Mesendoderm (in vitro differentiated cells): ENCODE data around the gene TAS2R4.
"Not testable (repeated sequence)": the region's sequence is repeated elsewhere in the genome, so short reads cannot be mapped to it uniquely, and the experiment has no call there.

Experiments used
- DNase-seq: peaks from one replicate; pipeline ENCODE4 v3.0.0; 2013
- H2AK5ac ChIP-seq: 2 replicates; pipeline ENCODE4 v1.6.1; 2013; ENCODE audit warnings: low read length, inconsistent platforms
- H2BK120ac ChIP-seq: 2 replicates; pipeline ENCODE4 v1.6.1; 2013; ENCODE audit warnings: low read depth, mild to moderate bottlenecking, low read length, moderate library complexity, mixed read lengths
- H2BK15ac ChIP-seq: replicated peaks from 2 replicates; pipeline ENCODE4 v1.6.1; 2013; ENCODE audit warnings: low read depth, mild to moderate bottlenecking, moderate library complexity
- H2BK5ac ChIP-seq: 2 replicates; pipeline ENCODE4 v1.6.1; 2013; ENCODE audit warnings: low read length, inconsistent platforms
- H3K18ac ChIP-seq: 2 replicates; pipeline ENCODE4 v1.6.1; 2013; ENCODE audit warnings: mild to moderate bottlenecking, low read length, mixed read lengths
- H3K23ac ChIP-seq: one replicate; pipeline ENCODE4 v1.6.1; 2013; ENCODE audit warnings: low read length
- H3K27ac ChIP-seq: 2 replicates; pipeline ENCODE4 v1.5.1; 2013; ENCODE audit warnings: low read depth, mild to moderate bottlenecking, inconsistent platforms, low read length, moderate library complexity
- H3K27me3 ChIP-seq: 2 replicates; pipeline ENCODE4 v1.6.1; 2013; ENCODE audit warnings: low read length, control low read depth, mild to moderate bottlenecking, inconsistent platforms; ENCODE audit not compliant: insufficient read depth, poor library complexity
- H3K36me3 ChIP-seq: 2 replicates; pipeline ENCODE4 v1.6.1; 2013; ENCODE audit warnings: low read length, inconsistent platforms; ENCODE audit not compliant: control insufficient read depth, insufficient read depth
- H3K4ac ChIP-seq: one replicate; pipeline ENCODE4 v1.6.1; 2013; ENCODE audit warnings: low read depth, mild to moderate bottlenecking, low read length, moderate library complexity
- H3K4me1 ChIP-seq: 2 replicates; pipeline ENCODE4 v1.6.1; 2013; ENCODE audit warnings: low read depth, low read length, inconsistent platforms; ENCODE audit not compliant: control insufficient read depth
- H3K4me2 ChIP-seq: 2 replicates; pipeline ENCODE4 v1.6.1; 2013; ENCODE audit warnings: low read length
- H3K4me3 ChIP-seq: 2 replicates; pipeline ENCODE4 v1.5.1; 2013; ENCODE audit warnings: mild to moderate bottlenecking, low read length
- H3K56ac ChIP-seq: one replicate; pipeline ENCODE4 v1.6.1; 2013; ENCODE audit warnings: low read length
- H3K79me1 ChIP-seq: 2 replicates; pipeline ENCODE4 v1.6.1; 2013; ENCODE audit warnings: low read length, inconsistent platforms
- H3K79me2 ChIP-seq: 2 replicates; pipeline ENCODE4 v1.6.1; 2013; ENCODE audit warnings: mild to moderate bottlenecking, low read length; ENCODE audit not compliant: control insufficient read depth, insufficient read depth
- H3K9ac ChIP-seq: 2 replicates; pipeline ENCODE4 v1.6.1; 2013; ENCODE audit warnings: low read length, inconsistent platforms
- H4K5ac ChIP-seq: one replicate; pipeline ENCODE4 v1.6.1; 2013; ENCODE audit warnings: low read length
- H4K8ac ChIP-seq: one replicate; pipeline ENCODE4 v1.6.1; 2013; ENCODE audit warnings: low read depth, mild to moderate bottlenecking, control low read depth, low read length, moderate library complexity
- WGBS: extraction: QIAGEN DNeasy Blood & Tissue Kit; methylation state at CpG from one replicate; pipeline ENCODE4 v1.1.7; 2013; ENCODE audit warnings: low lambda C conversion rate, missing lambda C conversion rate; ENCODE audit not compliant: insufficient coverage; ENCODE audit errors: extremely low coverage; 5-methylcytosine and 5-hydroxymethylcytosine counted together

Gene TAS2R4

GRCh38 chr7:141788296-141788695 lies 11.8 kb downstream of the TAS2R4 start:
- no peak overlapping the region for H2BK15ac ChIP-seq
- no peaks in the 10 kb centered on the region for H3K27me3 ChIP-seq
- no peak overlapping the region for H3K18ac ChIP-seq
- no peak overlapping the region for H2BK120ac ChIP-seq
- no peak overlapping the region for H4K5ac ChIP-seq
- H2AK5ac ChIP-seq, result no peak overlapping the region
- H3K27ac ChIP-seq, result no peak overlapping the region
- H3K4me2 ChIP-seq, result no peak overlapping the region
- no peaks in the 10 kb centered on the region for H3K4me1 ChIP-seq
- H3K56ac ChIP-seq, result no peak overlapping the region
- no CpG with 5 or more reads among the region's 2 CpGs for WGBS
- no peak overlapping the region for H2BK5ac ChIP-seq
- H3K36me3 ChIP-seq, result no peaks in the 10 kb centered on the region
- no peaks in the 10 kb centered on the region for H3K79me2 ChIP-seq
- DNase-seq, result no peak
- no peak overlapping the region for H3K4ac ChIP-seq
- no peak overlapping the region for H4K8ac ChIP-seq
- no peaks in the 10 kb centered on the region for H3K79me1 ChIP-seq
- no peak overlapping the region for H3K9ac ChIP-seq
- H3K4me3 ChIP-seq, result no peak overlapping the region
- H3K23ac ChIP-seq, result no peak overlapping the region

- Histone ChIP-seq H4K8ac (no peak within 1 kb of the TSS), H3K4ac (no peak within 1 kb of the TSS), H3K18ac (no peak within 1 kb of the TSS), H3K4me3 (no peak within 1 kb of the TSS), H3K4me2 (no peak within 1 kb of the TSS), H2AK5ac (no peak within 1 kb of the TSS), H3K79me1 (no peaks in the 10 kb centered on the region), H3K4me1 (no peaks in the 10 kb centered on the region), H3K27ac (no peak within 1 kb of the TSS), H3K23ac (no peak within 1 kb of the TSS), H4K5ac (no peak within 1 kb of the TSS), H2BK5ac (no peak within 1 kb of the TSS), H2BK120ac (no peak within 1 kb of the TSS), H2BK15ac (no peak within 1 kb of the TSS), H3K56ac (no peak within 1 kb of the TSS), H3K79me2 (no peaks in the 10 kb centered on the region), H3K27me3 (no peaks in the 10 kb centered on the region), H3K9ac (no peak within 1 kb of the TSS), H3K36me3 (no peaks in the 10 kb centered on the region)
- no CpG with 5 or more reads among the region's 5 CpGs for WGBS
- DNase-seq, result no peak
These were observed 13.4 kb downstream of the TAS2R4 start, which contains the start of gene TAS2R5 for GRCh38 chr7:141789917-141790316. TAS2R5 (plus strand) TSS chr7:141790217; CDS start chr7:141790362, 145 bp downstream.

DNA sequence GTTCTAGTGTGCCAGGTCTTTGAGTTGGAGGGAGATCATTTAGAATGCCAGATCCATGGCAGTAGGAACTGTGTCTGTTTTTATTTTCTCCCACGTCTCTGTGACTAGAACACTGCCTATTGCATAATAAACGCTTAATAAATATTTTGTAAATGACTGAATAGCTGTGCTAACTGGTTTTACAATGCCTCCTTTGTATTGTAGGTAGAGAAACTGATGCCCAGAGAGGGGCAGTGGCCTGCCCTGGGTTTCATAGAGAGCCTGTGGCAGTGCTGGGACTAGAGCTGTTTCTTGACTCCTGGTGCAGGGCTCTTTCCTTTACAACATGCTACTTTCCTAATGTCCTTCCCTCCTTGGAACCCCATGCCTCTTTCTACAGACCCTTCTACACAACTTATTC lies 16.1 kb downstream of the TAS2R4 start:
- Histone ChIP-seq H3K4me3 (no peak overlapping the region), H3K27me3 (no peaks in the 10 kb centered on the region), H2BK120ac (no peak overlapping the region), H4K5ac (no peak overlapping the region), H3K23ac (no peak overlapping the region), H3K56ac (no peak overlapping the region), H2BK15ac (no peak overlapping the region), H3K18ac (no peak overlapping the region), H2AK5ac (no peak overlapping the region), H3K27ac (no peak overlapping the region), H3K4me2 (no peak overlapping the region), H2BK5ac (no peak overlapping the region), H3K36me3 (no peaks in the 10 kb centered on the region), H3K79me1 (no peaks in the 10 kb centered on the region), H3K79me2 (no peaks in the 10 kb centered on the region), H4K8ac (no peak overlapping the region), H3K4ac (no peak overlapping the region), H3K9ac (no peak overlapping the region), H3K4me1 (no peaks in the 10 kb centered on the region)
- WGBS, result no CpG with 5 or more reads among the region's 2 CpGs
- DNase-seq, result no peak

DNA sequence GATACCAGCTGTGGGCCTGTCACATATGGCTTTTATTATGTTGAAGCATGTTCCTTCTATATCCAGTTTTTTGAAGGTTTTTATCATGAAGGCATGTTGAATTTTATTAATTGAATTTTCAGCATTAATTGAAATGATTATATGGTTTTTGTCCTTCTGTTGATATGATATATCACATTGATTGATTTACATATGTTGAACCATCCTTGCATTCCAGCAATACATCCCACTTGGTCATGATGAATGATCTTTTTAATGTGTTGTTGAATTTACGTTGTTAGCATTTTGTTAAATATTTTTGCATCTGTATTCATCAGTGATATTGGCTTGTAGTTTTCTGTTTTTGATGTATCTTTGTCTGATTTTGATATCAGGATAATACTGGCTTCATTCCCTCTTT lies 43.6 kb downstream of the TAS2R4 start:
- Histone ChIP-seq H3K27ac (no peak overlapping the region), H3K4me1 (no peaks in the 10 kb centered on the region), H3K56ac (no peak overlapping the region), H4K5ac (no peak overlapping the region), H4K8ac (no peak overlapping the region), H3K18ac (no peak overlapping the region), H3K79me1 (no peaks in the 10 kb centered on the region), H2AK5ac (no peak overlapping the region), H3K36me3 (no peaks in the 10 kb centered on the region), H3K4me2 (no peak overlapping the region), H3K9ac (no peak overlapping the region), H3K79me2 (no peaks in the 10 kb centered on the region), H2BK5ac (no peak overlapping the region), H2BK15ac (no peak overlapping the region), H3K4ac (no peak overlapping the region), H3K4me3 (no peak overlapping the region), H2BK120ac (no peak overlapping the region), H3K27me3 (no peaks in the 10 kb centered on the region), H3K23ac (no peak overlapping the region)
- WGBS, result no CpG with 5 or more reads among the region's 1 CpG
- DNase-seq, result no peak

GRCh38 chr7:141822432-141822831 lies 46.0 kb downstream of the TAS2R4 start:
- H3K79me1 ChIP-seq, H3K36me3 ChIP-seq, H2BK15ac ChIP-seq, H3K79me2 ChIP-seq, H3K9ac ChIP-seq, H3K27ac ChIP-seq, H3K4ac ChIP-seq, H3K4me1 ChIP-seq, DNase-seq, H3K4me3 ChIP-seq, H3K27me3 ChIP-seq, H3K4me2 ChIP-seq, H4K5ac ChIP-seq, H3K23ac ChIP-seq, H3K18ac ChIP-seq, H3K56ac ChIP-seq, H2AK5ac ChIP-seq, H4K8ac ChIP-seq, H2BK5ac ChIP-seq, H2BK120ac ChIP-seq: not testable (repeated sequence)
